WTC11 (cell line): ENCODE data around the gene BPIFB4. TPM values are rescaled to one million over a fixed set of nuclear protein-coding genes. Genes with fewer than 3 reads are reported as not detected.

Experiments used
- ATAC-seq: fragments of 200-7000 bp; cut with Tn5 transposase; 2 replicates; pipeline ENCODE4 v1.10.0; 2021; ENCODE audit warnings: mild to moderate bottlenecking, moderate library complexity
- CTCF ChIA-PET: fragments of 300-600 bp; sonication (Branson Sonifier 250); formaldehyde crosslinking; loops from one replicate; lab custom pipeline; 2021; ENCODE audit warnings: antibody characterized with exemption; lab: Charles Lee
- POLR2A ChIA-PET: fragments of 350-600 bp; sonication (Branson Sonifier 250); formaldehyde crosslinking; loops from one replicate; lab custom pipeline; 2021; ENCODE audit warnings: antibody characterized with exemption; lab: Charles Lee
- DNase-seq: peaks from one replicate; pipeline ENCODE4 v3.0.0; 2021; ENCODE audit warnings: low spot score
- H3K27ac Mint-ChIP-seq: 2 replicates; pipeline ENCODE4 v1.8.0; 2021; ENCODE audit warnings: mixed read lengths
- H3K27me3 Mint-ChIP-seq: 2 replicates; pipeline ENCODE4 v1.8.0; 2021; ENCODE audit warnings: low read depth, mild to moderate bottlenecking, moderate library complexity, mixed read lengths
- H3K36me3 Mint-ChIP-seq: 2 replicates; pipeline ENCODE4 v1.8.0; 2021; ENCODE audit warnings: mixed read lengths
- H3K4me1 Mint-ChIP-seq: 2 replicates; pipeline ENCODE4 v1.8.0; 2022; ENCODE audit warnings: mixed read lengths
- H3K4me3 Mint-ChIP-seq: 2 replicates; pipeline ENCODE4 v1.8.0; 2021; ENCODE audit warnings: mild to moderate bottlenecking, moderate library complexity, mixed read lengths
- H3K9me3 Mint-ChIP-seq: 2 replicates; pipeline ENCODE4 v1.8.0; 2021; ENCODE audit warnings: mixed read lengths
- CREM ChIP-seq: sonication (generic); formaldehyde crosslinking; IDR thresholded peaks from 2 replicates; pipeline ENCODE4 v1.8.1; 2022; ENCODE audit warnings: mild to moderate bottlenecking, missing genetic modification reagents, moderate library complexity
- ELF4 ChIP-seq: sonication (generic); formaldehyde crosslinking; IDR thresholded peaks from 2 replicates; pipeline ENCODE4 v1.8.1; 2022; ENCODE audit warnings: low read depth, mild to moderate bottlenecking, moderate library complexity, missing genetic modification reagents
- EMX1 ChIP-seq: fragments of 250-450 bp; sonication (Bioruptor Pico); IDR thresholded peaks from 2 replicates; pipeline ENCODE4 v1.8.0; 2021; ENCODE audit warnings: mild to moderate bottlenecking
- ETV6 ChIP-seq: sonication (generic); formaldehyde crosslinking; IDR thresholded peaks from 2 replicates; pipeline ENCODE4 v1.8.1; 2022; ENCODE audit warnings: mild to moderate bottlenecking, missing genetic modification reagents
- IRF2 ChIP-seq: sonication (generic); formaldehyde crosslinking; IDR thresholded peaks from 2 replicates; pipeline ENCODE4 v1.8.0; 2022; ENCODE audit warnings: low read depth, missing genetic modification reagents, borderline replicate concordance
- JAZF1 ChIP-seq: fragments of 250-450 bp; sonication (Bioruptor Pico); IDR thresholded peaks from 2 replicates; pipeline ENCODE4 v1.9.0; 2021; ENCODE audit warnings: moderate library complexity, mild to moderate bottlenecking, inconsistent platforms
- MXD4 ChIP-seq: fragments of 250-450 bp; sonication (Bioruptor Pico); IDR thresholded peaks from 2 replicates; pipeline ENCODE4 v1.8.0; 2021; ENCODE audit warnings: mild to moderate bottlenecking, moderate library complexity, borderline replicate concordance
- MYBL2 ChIP-seq: sonication (generic); formaldehyde crosslinking; IDR thresholded peaks from 2 replicates; pipeline ENCODE4 v1.8.1; 2023; ENCODE audit warnings: mild to moderate bottlenecking, moderate library complexity, missing genetic modification reagents
- NFE2L1 ChIP-seq: sonication (generic); formaldehyde crosslinking; IDR thresholded peaks from 2 replicates; pipeline ENCODE4 v1.8.1; 2023; ENCODE audit warnings: missing genetic modification reagents
- NFYB ChIP-seq: sonication (generic); formaldehyde crosslinking; conservative IDR thresholded peaks from 2 replicates; pipeline ENCODE4 v1.8.0; 2022; ENCODE audit warnings: low read depth, missing genetic modification reagents
- NR3C1 ChIP-seq: sonication (generic); formaldehyde crosslinking; conservative IDR thresholded peaks from 2 replicates; pipeline ENCODE4 v1.8.1; 2023; ENCODE audit warnings: low read depth, mild to moderate bottlenecking, missing genetic modification reagents
- SOX15 ChIP-seq: fragments of 250-450 bp; sonication (Bioruptor Pico); IDR thresholded peaks from 2 replicates; pipeline ENCODE4 v1.9.0; 2021; ENCODE audit warnings: mild to moderate bottlenecking
- TEAD4 ChIP-seq: sonication (generic); formaldehyde crosslinking; IDR thresholded peaks from 2 replicates; pipeline ENCODE4 v1.8.0; 2022; ENCODE audit warnings: mild to moderate bottlenecking, missing genetic modification reagents
- ZNF219 ChIP-seq: sonication (generic); formaldehyde crosslinking; IDR thresholded peaks from 2 replicates; pipeline ENCODE4 v1.8.0; 2023; ENCODE audit warnings: missing genetic modification reagents, mild to moderate bottlenecking, borderline replicate concordance
- ZNF263 ChIP-seq: sonication (generic); formaldehyde crosslinking; IDR thresholded peaks from 2 replicates; pipeline ENCODE4 v1.8.1; 2022; ENCODE audit warnings: low read depth, mild to moderate bottlenecking, moderate library complexity, missing genetic modification reagents
- ZNF317 ChIP-seq: sonication (generic); formaldehyde crosslinking; IDR thresholded peaks from 2 replicates; pipeline ENCODE4 v1.8.1; 2023; ENCODE audit warnings: low read depth, mild to moderate bottlenecking, moderate library complexity, missing genetic modification reagents, borderline replicate concordance
- ZNF671 ChIP-seq: fragments of 250-450 bp; sonication (Bioruptor Pico); IDR thresholded peaks from 2 replicates; pipeline ENCODE4 v1.8.0; 2021; ENCODE audit warnings: mild to moderate bottlenecking
- total RNA-seq: library from RNA; stranded (reverse); gene quantifications from 3 replicates; pipeline ENCODE4 v1.2.3, GENCODE V29; 2021
- TF ChIP-seq, protein P1 (sequence below): fragments of 250-450 bp; sonication (Bioruptor Pico); IDR thresholded peaks from 2 replicates; pipeline ENCODE4 v2.1.2; 2022; ENCODE audit warnings: mild to moderate bottlenecking, moderate library complexity
- TF ChIP-seq, protein P2 (sequence below): sonication (generic); formaldehyde crosslinking; IDR thresholded peaks from 2 replicates; pipeline ENCODE4 v1.8.0; 2022; ENCODE audit warnings: mild to moderate bottlenecking, missing genetic modification reagents
- TF ChIP-seq, protein P3 (sequence below): fragments of 250-450 bp; sonication (Bioruptor Pico); IDR thresholded peaks from 2 replicates; pipeline ENCODE4 v1.9.0; 2021; ENCODE audit warnings: mild to moderate bottlenecking
- TF ChIP-seq, protein P4 (sequence below): sonication (generic); formaldehyde crosslinking; IDR thresholded peaks from 2 replicates; pipeline ENCODE4 v1.8.0; 2023; ENCODE audit warnings: mild to moderate bottlenecking, missing genetic modification reagents
- TF ChIP-seq, protein P5 (sequence below): sonication (generic); formaldehyde crosslinking; IDR thresholded peaks from 2 replicates; pipeline ENCODE4 v1.8.1; 2022; ENCODE audit warnings: mild to moderate bottlenecking, missing genetic modification reagents, moderate library complexity, borderline replicate concordance
- TF ChIP-seq, protein P6 (sequence below): sonication (generic); formaldehyde crosslinking; IDR thresholded peaks from 2 replicates; pipeline ENCODE4 v1.8.1; 2023; ENCODE audit warnings: mild to moderate bottlenecking, moderate library complexity, missing genetic modification reagents
- TF ChIP-seq, protein P7 (sequence below): sonication (generic); formaldehyde crosslinking; IDR thresholded peaks from 2 replicates; pipeline ENCODE4 v1.8.1; 2023; ENCODE audit warnings: mild to moderate bottlenecking, missing genetic modification reagents, moderate library complexity

Gene BPIFB4
- total RNA-seq, 1 experiment from 2014 or later: not detected

DNA sequence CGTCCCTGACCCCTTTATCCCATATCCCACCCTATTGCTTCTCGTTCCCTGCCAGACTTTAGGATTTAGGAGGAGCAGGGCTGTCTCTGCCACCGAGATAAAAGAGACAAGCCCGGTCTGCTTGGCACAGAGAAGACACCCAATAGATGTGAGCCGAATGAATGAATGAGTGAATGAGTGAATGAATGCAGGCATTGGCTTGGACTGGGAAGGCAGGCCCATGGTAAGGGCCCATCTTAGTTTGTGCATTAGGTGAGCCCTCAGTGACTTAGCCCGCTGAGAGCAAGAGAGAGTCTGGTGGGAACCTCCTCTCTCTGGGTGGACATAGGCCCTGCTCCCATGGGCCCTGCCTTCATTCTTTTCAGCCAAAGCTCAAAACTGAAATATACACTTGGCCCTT, 48.9 kb upstream of the BPIFB4 start:
- no peak for DNase-seq
- no peak for ATAC-seq
- POLR2A ChIA-PET: no interaction called here
- Mint-ChIP-seq H3K4me1 (no peaks in the 10 kb centered on the region), H3K27me3 (peaks cover 4% of the 10 kb centered on the region), H3K4me3 (no peak overlapping the region), H3K36me3 (no peaks in the 10 kb centered on the region), H3K9me3 (peaks cover 6% of the 10 kb centered on the region; the same call in 1 of the 2 replicates), H3K27ac (no peak overlapping the region)
- TF ChIP-seq, protein P1, sequence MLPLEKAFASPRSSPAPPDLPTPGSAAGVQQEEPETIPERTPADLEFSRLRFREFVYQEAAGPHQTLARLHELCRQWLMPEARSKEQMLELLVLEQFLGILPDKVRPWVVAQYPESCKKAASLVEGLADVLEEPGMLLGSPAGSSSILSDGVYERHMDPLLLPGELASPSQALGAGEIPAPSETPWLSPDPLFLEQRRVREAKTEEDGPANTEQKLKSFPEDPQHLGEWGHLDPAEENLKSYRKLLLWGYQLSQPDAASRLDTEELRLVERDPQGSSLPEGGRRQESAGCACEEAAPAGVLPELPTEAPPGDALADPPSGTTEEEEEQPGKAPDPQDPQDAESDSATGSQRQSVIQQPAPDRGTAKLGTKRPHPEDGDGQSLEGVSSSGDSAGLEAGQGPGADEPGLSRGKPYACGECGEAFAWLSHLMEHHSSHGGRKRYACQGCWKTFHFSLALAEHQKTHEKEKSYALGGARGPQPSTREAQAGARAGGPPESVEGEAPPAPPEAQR (CRISPR knock-in tag): no peak
- no peak for TF ChIP-seq ETV6
- TF ChIP-seq, protein P2, sequence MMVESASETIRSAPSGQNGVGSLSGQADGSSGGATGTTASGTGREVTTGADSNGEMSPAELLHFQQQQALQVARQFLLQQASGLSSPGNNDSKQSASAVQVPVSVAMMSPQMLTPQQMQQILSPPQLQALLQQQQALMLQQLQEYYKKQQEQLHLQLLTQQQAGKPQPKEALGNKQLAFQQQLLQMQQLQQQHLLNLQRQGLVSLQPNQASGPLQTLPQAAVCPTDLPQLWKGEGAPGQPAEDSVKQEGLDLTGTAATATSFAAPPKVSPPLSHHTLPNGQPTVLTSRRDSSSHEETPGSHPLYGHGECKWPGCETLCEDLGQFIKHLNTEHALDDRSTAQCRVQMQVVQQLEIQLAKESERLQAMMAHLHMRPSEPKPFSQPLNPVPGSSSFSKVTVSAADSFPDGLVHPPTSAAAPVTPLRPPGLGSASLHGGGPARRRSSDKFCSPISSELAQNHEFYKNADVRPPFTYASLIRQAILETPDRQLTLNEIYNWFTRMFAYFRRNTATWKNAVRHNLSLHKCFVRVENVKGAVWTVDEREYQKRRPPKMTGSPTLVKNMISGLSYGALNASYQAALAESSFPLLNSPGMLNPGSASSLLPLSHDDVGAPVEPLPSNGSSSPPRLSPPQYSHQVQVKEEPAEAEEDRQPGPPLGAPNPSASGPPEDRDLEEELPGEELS (CRISPR knock-in tag): no peak
- no peak for TF ChIP-seq ZNF317 (CRISPR knock-in tag)
- TF ChIP-seq CREM (CRISPR knock-in tag): no peak
- TF ChIP-seq, protein P3, sequence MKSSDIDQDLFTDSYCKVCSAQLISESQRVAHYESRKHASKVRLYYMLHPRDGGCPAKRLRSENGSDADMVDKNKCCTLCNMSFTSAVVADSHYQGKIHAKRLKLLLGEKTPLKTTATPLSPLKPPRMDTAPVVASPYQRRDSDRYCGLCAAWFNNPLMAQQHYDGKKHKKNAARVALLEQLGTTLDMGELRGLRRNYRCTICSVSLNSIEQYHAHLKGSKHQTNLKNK (CRISPR knock-in tag): no peak
- TF ChIP-seq MYBL2 (CRISPR knock-in tag): no peak
- TF ChIP-seq EMX1 (CRISPR knock-in tag): no peak
- TF ChIP-seq IRF2 (CRISPR knock-in tag): no peak
- TF ChIP-seq ELF4 (CRISPR knock-in tag): no peak
- TF ChIP-seq, protein P4, sequence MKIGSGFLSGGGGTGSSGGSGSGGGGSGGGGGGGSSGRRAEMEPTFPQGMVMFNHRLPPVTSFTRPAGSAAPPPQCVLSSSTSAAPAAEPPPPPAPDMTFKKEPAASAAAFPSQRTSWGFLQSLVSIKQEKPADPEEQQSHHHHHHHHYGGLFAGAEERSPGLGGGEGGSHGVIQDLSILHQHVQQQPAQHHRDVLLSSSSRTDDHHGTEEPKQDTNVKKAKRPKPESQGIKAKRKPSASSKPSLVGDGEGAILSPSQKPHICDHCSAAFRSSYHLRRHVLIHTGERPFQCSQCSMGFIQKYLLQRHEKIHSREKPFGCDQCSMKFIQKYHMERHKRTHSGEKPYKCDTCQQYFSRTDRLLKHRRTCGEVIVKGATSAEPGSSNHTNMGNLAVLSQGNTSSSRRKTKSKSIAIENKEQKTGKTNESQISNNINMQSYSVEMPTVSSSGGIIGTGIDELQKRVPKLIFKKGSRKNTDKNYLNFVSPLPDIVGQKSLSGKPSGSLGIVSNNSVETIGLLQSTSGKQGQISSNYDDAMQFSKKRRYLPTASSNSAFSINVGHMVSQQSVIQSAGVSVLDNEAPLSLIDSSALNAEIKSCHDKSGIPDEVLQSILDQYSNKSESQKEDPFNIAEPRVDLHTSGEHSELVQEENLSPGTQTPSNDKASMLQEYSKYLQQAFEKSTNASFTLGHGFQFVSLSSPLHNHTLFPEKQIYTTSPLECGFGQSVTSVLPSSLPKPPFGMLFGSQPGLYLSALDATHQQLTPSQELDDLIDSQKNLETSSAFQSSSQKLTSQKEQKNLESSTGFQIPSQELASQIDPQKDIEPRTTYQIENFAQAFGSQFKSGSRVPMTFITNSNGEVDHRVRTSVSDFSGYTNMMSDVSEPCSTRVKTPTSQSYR (CRISPR knock-in tag): no peak
- no peak for TF ChIP-seq JAZF1 (CRISPR knock-in tag)
- no peak for TF ChIP-seq NR3C1 (CRISPR knock-in tag)
- TF ChIP-seq, protein P5, sequence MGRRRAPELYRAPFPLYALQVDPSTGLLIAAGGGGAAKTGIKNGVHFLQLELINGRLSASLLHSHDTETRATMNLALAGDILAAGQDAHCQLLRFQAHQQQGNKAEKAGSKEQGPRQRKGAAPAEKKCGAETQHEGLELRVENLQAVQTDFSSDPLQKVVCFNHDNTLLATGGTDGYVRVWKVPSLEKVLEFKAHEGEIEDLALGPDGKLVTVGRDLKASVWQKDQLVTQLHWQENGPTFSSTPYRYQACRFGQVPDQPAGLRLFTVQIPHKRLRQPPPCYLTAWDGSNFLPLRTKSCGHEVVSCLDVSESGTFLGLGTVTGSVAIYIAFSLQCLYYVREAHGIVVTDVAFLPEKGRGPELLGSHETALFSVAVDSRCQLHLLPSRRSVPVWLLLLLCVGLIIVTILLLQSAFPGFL (CRISPR knock-in tag): no peak
- TF ChIP-seq ZNF671 (CRISPR knock-in tag): no peak
- CTCF ChIA-PET: interaction anchor here (0.6 kb wide), 1 partner anchor 142 kb away, joined by 3 read pairs; no protein-coding TSS in a partner anchor

DNA sequence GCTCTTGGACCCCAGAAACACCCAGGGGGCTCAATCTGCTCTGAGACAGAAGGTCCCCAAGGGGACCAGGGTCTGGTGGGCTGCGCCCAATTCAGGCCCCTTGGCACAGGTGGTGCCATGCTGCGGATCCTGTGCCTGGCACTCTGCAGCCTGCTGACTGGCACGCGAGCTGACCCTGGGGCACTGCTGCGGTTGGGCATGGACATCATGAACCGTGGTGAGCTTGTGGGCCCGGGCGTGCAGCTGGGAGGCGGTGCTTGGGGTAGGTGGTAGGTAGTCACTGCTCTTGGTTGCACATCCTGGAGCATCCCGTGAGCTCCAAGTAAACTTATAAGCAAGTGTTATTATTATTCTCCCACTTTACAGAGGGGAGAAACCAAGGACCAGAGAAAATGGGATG, 47.9 kb upstream of the BPIFB4 start, which contains the start of gene BPIFB6:
Gene BPIFB6 (plus strand): TSS at position 118 of the 400 bp plus-strand sequence. CDS start 0 bp downstream, at position 118.
- H3K36me3 Mint-ChIP-seq: no peaks in the 10 kb centered on the region
- H3K4me1 Mint-ChIP-seq: no peaks in the 10 kb centered on the region
- no peak for ATAC-seq
- H3K27ac Mint-ChIP-seq: no peak within 1 kb of the TSS
- H3K9me3 Mint-ChIP-seq: peaks cover 6% of the 10 kb centered on the region; the same call in 1 of the 2 replicates
- no peak for TF ChIP-seq NFE2L1 (CRISPR knock-in tag)
- TF ChIP-seq ZNF219 (CRISPR knock-in tag): no peak
- TF ChIP-seq, protein P3 (CRISPR knock-in tag): no peak
- no peak for TF ChIP-seq TEAD4 (CRISPR knock-in tag)
- TF ChIP-seq, protein P6, sequence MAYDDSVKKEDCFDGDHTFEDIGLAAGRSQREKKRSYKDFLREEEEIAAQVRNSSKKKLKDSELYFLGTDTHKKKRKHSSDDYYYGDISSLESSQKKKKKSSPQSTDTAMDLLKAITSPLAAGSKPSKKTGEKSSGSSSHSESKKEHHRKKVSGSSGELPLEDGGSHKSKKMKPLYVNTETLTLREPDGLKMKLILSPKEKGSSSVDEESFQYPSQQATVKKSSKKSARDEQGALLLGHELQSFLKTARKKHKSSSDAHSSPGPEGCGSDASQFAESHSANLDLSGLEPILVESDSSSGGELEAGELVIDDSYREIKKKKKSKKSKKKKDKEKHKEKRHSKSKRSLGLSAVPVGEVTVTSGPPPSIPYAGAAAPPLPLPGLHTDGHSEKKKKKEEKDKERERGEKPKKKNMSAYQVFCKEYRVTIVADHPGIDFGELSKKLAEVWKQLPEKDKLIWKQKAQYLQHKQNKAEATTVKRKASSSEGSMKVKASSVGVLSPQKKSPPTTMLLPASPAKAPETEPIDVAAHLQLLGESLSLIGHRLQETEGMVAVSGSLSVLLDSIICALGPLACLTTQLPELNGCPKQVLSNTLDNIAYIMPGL (CRISPR knock-in tag): no peak
- no peak for TF ChIP-seq MXD4 (CRISPR knock-in tag)
- TF ChIP-seq, protein P7, sequence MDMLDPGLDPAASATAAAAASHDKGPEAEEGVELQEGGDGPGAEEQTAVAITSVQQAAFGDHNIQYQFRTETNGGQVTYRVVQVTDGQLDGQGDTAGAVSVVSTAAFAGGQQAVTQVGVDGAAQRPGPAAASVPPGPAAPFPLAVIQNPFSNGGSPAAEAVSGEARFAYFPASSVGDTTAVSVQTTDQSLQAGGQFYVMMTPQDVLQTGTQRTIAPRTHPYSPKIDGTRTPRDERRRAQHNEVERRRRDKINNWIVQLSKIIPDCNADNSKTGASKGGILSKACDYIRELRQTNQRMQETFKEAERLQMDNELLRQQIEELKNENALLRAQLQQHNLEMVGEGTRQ (CRISPR knock-in tag): no peak
- TF ChIP-seq SOX15 (CRISPR knock-in tag): no peak
- no peak for TF ChIP-seq NFYB
- no peak for TF ChIP-seq CREM (CRISPR knock-in tag)
- no peak for TF ChIP-seq ZNF263 (CRISPR knock-in tag)
- no peak within 1 kb of the TSS for H3K4me3 Mint-ChIP-seq
- ChIA-PET CTCF (interaction anchor here (1.1 to 1.5 kb wide), 2 partner anchors 25 to 27 kb away, joined by 3 to 4 read pairs; partner anchors contain the start of gene BPIFB2), POLR2A (no interaction called here)
- DNase-seq: no peak
- H3K27me3 Mint-ChIP-seq: peaks cover 4% of the 10 kb centered on the region
